ENCODE results near the gene ZNF513. TPM values are rescaled to one million over a fixed set of nuclear protein-coding genes. Genes with fewer than 3 reads are reported as not detected.

The ZNF513 gene
- total RNA-seq, 2 experiments from 2014 or later, result 15.6 to 16.7 TPM

GRCh38 chr2:27350106-27350693 lies 30.3 kb downstream of the ZNF513 start:
- ChIA-PET CTCF (interaction anchor here (0.6 to 1.7 kb wide), 3 partner anchors 19 to 116 kb away, joined by 3 to 5 read pairs (median 3); partner anchors contain the start of gene EIF2B4), POLR2A (interaction anchor here (2.6 to 2.8 kb wide), 2 partner anchors 20 to 27 kb away, joined by 11 to 12 read pairs; partner anchors contain the start of genes EIF2B4, MPV17 and SNX17)
- Mint-ChIP-seq H3K4me3 (no peak overlapping the region), H3K9me3 (no peaks in the 10 kb centered on the region), H3K27ac (no peak overlapping the region), H3K4me1 (peaks cover 38% of the 10 kb centered on the region), H3K36me3 (ENCODE audit: low read depth) (peaks cover 15% of the 10 kb centered on the region), H3K27me3 (no peaks in the 10 kb centered on the region)
- DNase-seq, result no peak

GRCh38 chr2:27347641-27348040 lies 32.9 kb downstream of the ZNF513 start:
- no peak overlapping the region for H3K4me3 Mint-ChIP-seq
- no peaks in the 10 kb centered on the region for H3K9me3 Mint-ChIP-seq
- peaks cover 25% of the 10 kb centered on the region for H3K36me3 Mint-ChIP-seq (ENCODE audit: low read depth)
- H3K27me3 Mint-ChIP-seq, result no peaks in the 10 kb centered on the region
- no peak overlapping the region for H3K27ac Mint-ChIP-seq
- ChIA-PET POLR2A (no interaction called here), CTCF (no interaction called here)
- peaks cover 21% of the 10 kb centered on the region for H3K4me1 Mint-ChIP-seq
- no peak for DNase-seq

- POLR2A ChIA-PET, result interaction anchor here (1.4 to 2.6 kb wide), 2 partner anchors 13 to 20 kb away, joined by 4 to 6 read pairs; partner anchors contain the start of genes GTF3C2 and MPV17
- Mint-ChIP-seq H3K9me3 (no peaks in the 10 kb centered on the region), H3K27ac (no peak overlapping the region)
These were observed 44.4 kb downstream of the ZNF513 start for GRCh38 chr2:27336173-27336572.

DNA sequence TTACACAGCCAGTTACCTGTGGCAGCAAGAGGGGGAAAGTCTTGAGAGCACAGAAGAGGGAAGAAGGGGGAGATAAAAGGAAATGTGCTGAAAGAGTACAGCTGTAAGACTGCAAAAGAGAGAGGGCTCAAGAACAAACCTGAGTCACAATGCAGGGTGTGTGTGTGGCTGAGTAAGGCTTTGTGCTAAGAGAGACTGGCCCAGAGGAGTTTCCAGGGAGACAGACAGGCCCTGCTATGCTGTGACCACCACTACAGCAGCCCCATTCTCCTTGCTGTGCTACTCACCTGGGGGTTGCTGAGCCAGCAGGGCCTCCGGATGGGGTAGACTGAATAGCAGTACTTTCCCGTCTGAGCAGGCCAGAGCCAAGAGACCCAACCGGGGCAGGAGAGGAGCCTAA lies 45.2 kb downstream of the ZNF513 start:
- no peak for DNase-seq
- no peak overlapping the region for H3K4me3 Mint-ChIP-seq
- no peaks in the 10 kb centered on the region for H3K4me1 Mint-ChIP-seq
- no peaks in the 10 kb centered on the region for H3K27me3 Mint-ChIP-seq
- no peaks in the 10 kb centered on the region for H3K9me3 Mint-ChIP-seq
- H3K36me3 Mint-ChIP-seq (ENCODE audit: low read depth), result peaks cover 46% of the 10 kb centered on the region
- H3K27ac Mint-ChIP-seq, result no peak overlapping the region
- CTCF ChIA-PET, result no interaction called here
- POLR2A ChIA-PET, result interaction anchor here (2.6 kb wide), 1 partner anchor 12 kb away, joined by 6 read pairs; the partner anchor contains the start of gene MPV17

More at GRCh38 chr2:27336173-27336572, 44.4 kb downstream of the ZNF513 start:
- CTCF ChIA-PET, result no interaction called here
- no peak for DNase-seq
- no peaks in the 10 kb centered on the region for H3K27me3 Mint-ChIP-seq
- no peak overlapping the region for H3K4me3 Mint-ChIP-seq
- H3K36me3 Mint-ChIP-seq (ENCODE audit: low read depth), result peaks cover 52% of the 10 kb centered on the region
- H3K4me1 Mint-ChIP-seq, result no peaks in the 10 kb centered on the region

Other genes with a start within 250 kb of the ZNF513 start
- gene PREB, start 246.1 kb downstream of the ZNF513 start, total RNA-seq, result 10 to 100 TPM; 67.4 to 72.7 TPM
- gene PRR30, start 241.3 kb downstream of the ZNF513 start, total RNA-seq, result not detected
- not detected for gene TCF23, start 231.7 kb downstream of the ZNF513 start, total RNA-seq
- 10 to 100 TPM; 94.9 to 97.8 TPM for gene ATRAID, start 168.7 kb downstream of the ZNF513 start, total RNA-seq
- gene SLC5A6, start 168.5 kb downstream of the ZNF513 start, total RNA-seq, result 10 to 100 TPM; 20.8 to 23.6 TPM
- 10 to 100 TPM; 39.7 TPM for gene CAD, start 163.4 kb downstream of the ZNF513 start, total RNA-seq
- under 1 TPM; 0.45 TPM for gene SLC30A3, start 117.7 kb downstream of the ZNF513 start, total RNA-seq
- gene DNAJC5G, start 105.3 kb downstream of the ZNF513 start, total RNA-seq, result not detected
- under 1 TPM in 1 of 2 experiments, not detected in 1; 0.13 TPM for gene TRIM54, start 98.3 kb downstream of the ZNF513 start, total RNA-seq
- 1 to 10 TPM; 2.2 to 3.0 TPM for gene UCN, start 72.3 kb downstream of the ZNF513 start, total RNA-seq
- gene MPV17, start 57.6 kb downstream of the ZNF513 start, total RNA-seq, result 10 to 100 TPM; 83.3 to 83.9 TPM
- gene GTF3C2, start 24.0 kb downstream of the ZNF513 start, total RNA-seq, result 10 to 100 TPM; 49.0 to 49.1 TPM
- gene EIF2B4, start 10.4 kb downstream of the ZNF513 start, total RNA-seq, result 10 to 100 TPM; 34.1 to 36.9 TPM
- gene SNX17, start 10.1 kb downstream of the ZNF513 start, total RNA-seq, result 100 to 1,000 TPM; 116 to 123 TPM
- gene PPM1G, start 28.9 kb upstream of the ZNF513 start, total RNA-seq, result 100 to 1,000 TPM; 119 to 122 TPM
- 100 to 1,000 TPM; 103 to 104 TPM for gene NRBP1, start 47.9 kb upstream of the ZNF513 start, total RNA-seq
- gene KRTCAP3, start 61.6 kb upstream of the ZNF513 start, total RNA-seq, result 10 to 100 TPM in 1 of 2 experiments, 1 to 10 TPM in 1; 7.5 to 10.1 TPM
- 1 to 10 TPM; 7.9 to 9.9 TPM for gene IFT172, start 109.0 kb upstream of the ZNF513 start, total RNA-seq
- not detected for gene FNDC4, start 114.5 kb upstream of the ZNF513 start, total RNA-seq
- gene GCKR, start 116.1 kb upstream of the ZNF513 start, total RNA-seq, result not detected
- 10 to 100 TPM; 31.4 to 34.0 TPM for gene ZNF512, start 202.3 kb upstream of the ZNF513 start, total RNA-seq
- gene CCDC121, start 248.3 kb upstream of the ZNF513 start, total RNA-seq, result under 1 TPM; 0.78 to 0.90 TPM
- 10 to 100 TPM; 45.0 to 45.8 TPM for gene GPN1, start 248.3 kb upstream of the ZNF513 start, total RNA-seq